HL-60 (cell line): Measurements from ENCODE around the gene PDE5A.

ENCODE experiments used
- CTCF ChIP-seq: IDR thresholded peaks from one replicate; pipeline ENCODE4 v1.5.1; 2011; ENCODE audit warnings: low read length, control low read depth, inconsistent platforms; ENCODE audit not compliant: insufficient read depth
- GABPA ChIP-seq: IDR thresholded peaks from 2 replicates; pipeline ENCODE4 v1.6.1; 2012; ENCODE audit warnings: low read depth
- POLR2AphosphoS5 ChIP-seq: IDR thresholded peaks from 2 replicates; pipeline ENCODE4 v1.6.1; 2012; ENCODE audit warnings: low read depth
- REST ChIP-seq: IDR thresholded peaks from 2 replicates; pipeline ENCODE4 v1.6.1; 2012; ENCODE audit warnings: low read depth; ENCODE audit not compliant: insufficient replicate concordance
- SPI1 ChIP-seq: IDR thresholded peaks from 2 replicates; pipeline ENCODE4 v1.6.1; 2012; ENCODE audit warnings: low read depth, mild to moderate bottlenecking, borderline replicate concordance

- TF ChIP-seq CTCF (no peak), GABPA (no peak), REST (no peak), SPI1 (no peak), POLR2AphosphoS5 (no peak)
Measured at GRCh38 chr4:119493419-119493818, 135.2 kb downstream of the PDE5A start.
